Measurements from ENCODE around the gene FANCI.

DNA sequence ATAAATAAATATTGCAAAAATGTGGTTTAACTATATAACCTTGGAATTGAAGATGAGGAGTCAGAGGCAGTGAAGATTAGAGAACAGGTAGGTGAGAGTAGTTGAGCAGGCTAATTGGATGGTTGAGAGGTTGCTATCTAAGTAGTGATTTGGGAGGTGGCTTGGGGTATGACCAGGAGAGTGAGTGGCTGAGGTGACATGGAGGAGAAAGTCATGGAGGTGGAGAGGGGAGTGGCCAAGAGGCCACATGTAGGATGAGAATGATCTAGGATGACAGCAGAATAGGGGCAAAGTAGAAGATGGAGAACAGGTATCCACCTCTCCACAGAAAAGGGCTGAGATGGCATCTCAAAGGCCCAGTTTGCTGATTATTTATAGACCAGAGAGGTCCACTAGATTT is 11.9 kb upstream of the FANCI start:
- TF ChIP-seq POLR2A (IDR thresholded peaks at IDR 0.05; ENCODE audit: low read depth, low read length) (no peak), POLR2AphosphoS5 (IDR thresholded peaks at IDR 0.05; ENCODE audit: low read depth, low read length) (no peak)
